Measurements from ENCODE around the gene HSPH1. TPM values are rescaled to one million over a fixed set of nuclear protein-coding genes. Genes with fewer than 3 reads are reported as not detected.

Gene HSPH1
- polyA plus RNA-seq, 1 donor from 2014 or later: 112 TPM

GRCh38 chr13:31201341-31202031 is 39.8 kb upstream of the HSPH1 start:
- H3K9ac ChIP-seq (ENCODE audit: low read length): no peak overlapping the region
- H3K4me3 ChIP-seq (ENCODE audit: low read length): peak overlapping the region; percentile 68
- peaks cover 5% of the 10 kb centered on the region for H3K79me2 ChIP-seq (replicated peaks; ENCODE audit: insufficient read depth, low read length)
- no peak overlapping the region for H3K27ac ChIP-seq (ENCODE audit: low read length)
- H3F3A ChIP-seq (ENCODE audit: insufficient read depth, low read length, poor library complexity, severe bottlenecking): no peaks in the 10 kb centered on the region
- no peaks in the 10 kb centered on the region for H3K9me2 ChIP-seq (ENCODE audit: insufficient read depth, low read length)
- no peaks in the 10 kb centered on the region for H3K9me3 ChIP-seq (ENCODE audit: low read length)
- H4K20me1 ChIP-seq (ENCODE audit: insufficient read depth): no peaks in the 10 kb centered on the region
- H3K27me3 ChIP-seq (ENCODE audit: insufficient read depth, low read depth, low read length): no peaks in the 10 kb centered on the region
- no peak for TF ChIP-seq RAD21 (conservative IDR thresholded peaks at IDR 0.05)
- TF ChIP-seq, protein P1, sequence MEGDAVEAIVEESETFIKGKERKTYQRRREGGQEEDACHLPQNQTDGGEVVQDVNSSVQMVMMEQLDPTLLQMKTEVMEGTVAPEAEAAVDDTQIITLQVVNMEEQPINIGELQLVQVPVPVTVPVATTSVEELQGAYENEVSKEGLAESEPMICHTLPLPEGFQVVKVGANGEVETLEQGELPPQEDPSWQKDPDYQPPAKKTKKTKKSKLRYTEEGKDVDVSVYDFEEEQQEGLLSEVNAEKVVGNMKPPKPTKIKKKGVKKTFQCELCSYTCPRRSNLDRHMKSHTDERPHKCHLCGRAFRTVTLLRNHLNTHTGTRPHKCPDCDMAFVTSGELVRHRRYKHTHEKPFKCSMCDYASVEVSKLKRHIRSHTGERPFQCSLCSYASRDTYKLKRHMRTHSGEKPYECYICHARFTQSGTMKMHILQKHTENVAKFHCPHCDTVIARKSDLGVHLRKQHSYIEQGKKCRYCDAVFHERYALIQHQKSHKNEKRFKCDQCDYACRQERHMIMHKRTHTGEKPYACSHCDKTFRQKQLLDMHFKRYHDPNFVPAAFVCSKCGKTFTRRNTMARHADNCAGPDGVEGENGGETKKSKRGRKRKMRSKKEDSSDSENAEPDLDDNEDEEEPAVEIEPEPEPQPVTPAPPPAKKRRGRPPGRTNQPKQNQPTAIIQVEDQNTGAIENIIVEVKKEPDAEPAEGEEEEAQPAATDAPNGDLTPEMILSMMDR (IDR thresholded peaks at IDR 0.05; ENCODE audit: poor library complexity, severe bottlenecking): no peak
- no peak for TF ChIP-seq POLR2AphosphoS5 (IDR thresholded peaks at IDR 0.05)
- no peak for TF ChIP-seq EZH2 (IDR thresholded peaks at IDR 0.05; ENCODE audit: borderline replicate concordance, insufficient read depth, low read length, poor library complexity, severe bottlenecking)
- no peak for TF ChIP-seq REST (IDR thresholded peaks at IDR 0.05; ENCODE audit: borderline replicate concordance)
- TF ChIP-seq MXI1 (conservative IDR thresholded peaks at IDR 0.05; ENCODE audit: poor library complexity, severe bottlenecking): no peak
- TF ChIP-seq SMC3 (conservative IDR thresholded peaks at IDR 0.05; ENCODE audit: poor library complexity): no peak
- TF ChIP-seq EP300 (conservative IDR thresholded peaks at IDR 0.05; ENCODE audit: poor library complexity, severe bottlenecking): no peak
- no peak for TF ChIP-seq TAF1 (IDR thresholded peaks at IDR 0.05; ENCODE audit: low read depth)
- no peak overlapping the region for H2AFZ ChIP-seq (ENCODE audit: low read depth, low read length)
- no peaks in the 10 kb centered on the region for H3K36me3 ChIP-seq (ENCODE audit: insufficient read depth, low read length)
- peak overlapping the region; percentile 33 for H3K4me2 ChIP-seq (ENCODE audit: low read length)

DNA sequence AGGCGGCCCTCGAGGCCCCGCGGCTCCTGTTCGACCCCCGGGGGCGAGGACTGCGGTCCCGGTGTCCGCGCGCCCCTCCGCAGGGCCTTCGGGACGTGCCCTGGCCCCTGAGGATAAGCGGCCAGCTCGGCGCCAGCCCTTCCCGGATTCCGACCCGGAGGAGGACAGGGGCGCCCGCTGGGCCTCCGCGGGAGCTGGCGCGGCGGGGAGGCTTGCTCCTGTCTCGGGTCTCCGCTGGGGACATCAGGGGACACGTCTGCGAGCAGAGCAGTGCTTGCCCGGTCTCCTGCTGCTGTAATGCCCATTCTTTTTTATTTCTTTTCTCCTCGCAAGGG is 38.9 kb upstream of the HSPH1 start:
- no peaks in the 10 kb centered on the region for H3K9me2 ChIP-seq (ENCODE audit: insufficient read depth, low read length)
- H3K27me3 ChIP-seq (ENCODE audit: insufficient read depth, low read depth, low read length): no peaks in the 10 kb centered on the region
- no peaks in the 10 kb centered on the region for H4K20me1 ChIP-seq (ENCODE audit: insufficient read depth)
- no peak overlapping the region for H3K27ac ChIP-seq (ENCODE audit: low read length)
- H3K4me3 ChIP-seq (ENCODE audit: low read length): peak overlapping the region; percentile 68
- no peaks in the 10 kb centered on the region for H3F3A ChIP-seq (ENCODE audit: insufficient read depth, low read length, poor library complexity, severe bottlenecking)
- H2AFZ ChIP-seq (ENCODE audit: low read depth, low read length): no peak overlapping the region
- H3K9ac ChIP-seq (ENCODE audit: low read length): peak overlapping the region; percentile 52
- H3K36me3 ChIP-seq (ENCODE audit: insufficient read depth, low read length): no peaks in the 10 kb centered on the region
- H3K9me3 ChIP-seq (ENCODE audit: low read length): no peaks in the 10 kb centered on the region
- H3K79me2 ChIP-seq (replicated peaks; ENCODE audit: insufficient read depth, low read length): peaks cover 5% of the 10 kb centered on the region
- no peak overlapping the region for H3K4me2 ChIP-seq (ENCODE audit: low read length)
- TF ChIP-seq RAD21 (conservative IDR thresholded peaks at IDR 0.05) (no peak), TAF1 (IDR thresholded peaks at IDR 0.05; ENCODE audit: low read depth) (no peak), MXI1 (conservative IDR thresholded peaks at IDR 0.05; ENCODE audit: poor library complexity, severe bottlenecking) (no peak), EP300 (conservative IDR thresholded peaks at IDR 0.05; ENCODE audit: poor library complexity, severe bottlenecking) (no peak), REST (IDR thresholded peaks at IDR 0.05; ENCODE audit: borderline replicate concordance) (no peak), SMC3 (conservative IDR thresholded peaks at IDR 0.05; ENCODE audit: poor library complexity) (no peak), EZH2 (IDR thresholded peaks at IDR 0.05; ENCODE audit: borderline replicate concordance, insufficient read depth, low read length, poor library complexity, severe bottlenecking) (no peak), POLR2AphosphoS5 (IDR thresholded peaks at IDR 0.05) (no peak)
- TF ChIP-seq, protein P1 (IDR thresholded peaks at IDR 0.05; ENCODE audit: poor library complexity, severe bottlenecking): no peak

Data from neural cell (in vitro differentiated cells).